Measurements from ENCODE around the gene TXNIP.
"Not testable (repeated sequence)": the region's sequence is repeated elsewhere in the genome, so short reads cannot be mapped to it uniquely, and the experiment has no call there.

TXNIP gene, protein sequence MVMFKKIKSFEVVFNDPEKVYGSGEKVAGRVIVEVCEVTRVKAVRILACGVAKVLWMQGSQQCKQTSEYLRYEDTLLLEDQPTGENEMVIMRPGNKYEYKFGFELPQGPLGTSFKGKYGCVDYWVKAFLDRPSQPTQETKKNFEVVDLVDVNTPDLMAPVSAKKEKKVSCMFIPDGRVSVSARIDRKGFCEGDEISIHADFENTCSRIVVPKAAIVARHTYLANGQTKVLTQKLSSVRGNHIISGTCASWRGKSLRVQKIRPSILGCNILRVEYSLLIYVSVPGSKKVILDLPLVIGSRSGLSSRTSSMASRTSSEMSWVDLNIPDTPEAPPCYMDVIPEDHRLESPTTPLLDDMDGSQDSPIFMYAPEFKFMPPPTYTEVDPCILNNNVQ

DNA sequence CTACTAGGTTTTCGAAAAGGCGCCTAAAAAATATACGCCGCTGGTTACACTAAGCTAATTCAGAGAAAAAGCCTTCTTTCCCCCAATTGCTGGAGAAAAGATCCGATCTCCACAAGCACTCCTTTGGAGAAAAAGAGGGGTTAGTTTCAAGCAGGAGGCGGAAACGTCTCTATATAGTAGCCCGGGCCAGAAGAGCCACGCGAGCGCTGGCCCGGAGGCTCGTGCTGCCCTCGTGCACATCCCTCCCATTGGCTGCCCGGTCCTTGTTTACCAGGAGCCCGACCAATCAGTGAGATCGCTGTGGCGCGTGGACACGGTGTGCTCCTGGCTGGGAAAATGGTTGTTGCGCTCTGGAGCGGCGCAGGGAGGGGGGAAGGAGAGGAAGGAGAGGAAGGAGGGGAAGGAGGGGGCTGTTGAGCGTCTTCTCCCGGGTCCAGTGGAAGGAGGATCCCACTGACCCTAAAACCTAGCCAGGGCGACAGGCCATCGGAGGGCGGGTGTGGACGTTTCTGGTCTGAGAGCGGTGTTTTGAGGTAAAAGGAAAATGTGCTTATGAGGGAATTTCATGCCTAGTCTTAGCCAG, at the start of gene TXNIP:
TSS of gene TXNIP (minus strand) at position 147 of the 583 bp plus-strand sequence. CDS start 313 bp downstream, outside the sequence.
- peak; percentile 98 for DNase-seq

- no peak for DNase-seq
Measured at GRCh38 chr1:146039844-146040194, 43.4 kb upstream of the TXNIP start.

- DNase-seq, result peak; percentile 88
Measured at GRCh38 chr1:146036965-146037646, 40.7 kb upstream of the TXNIP start.

DNA sequence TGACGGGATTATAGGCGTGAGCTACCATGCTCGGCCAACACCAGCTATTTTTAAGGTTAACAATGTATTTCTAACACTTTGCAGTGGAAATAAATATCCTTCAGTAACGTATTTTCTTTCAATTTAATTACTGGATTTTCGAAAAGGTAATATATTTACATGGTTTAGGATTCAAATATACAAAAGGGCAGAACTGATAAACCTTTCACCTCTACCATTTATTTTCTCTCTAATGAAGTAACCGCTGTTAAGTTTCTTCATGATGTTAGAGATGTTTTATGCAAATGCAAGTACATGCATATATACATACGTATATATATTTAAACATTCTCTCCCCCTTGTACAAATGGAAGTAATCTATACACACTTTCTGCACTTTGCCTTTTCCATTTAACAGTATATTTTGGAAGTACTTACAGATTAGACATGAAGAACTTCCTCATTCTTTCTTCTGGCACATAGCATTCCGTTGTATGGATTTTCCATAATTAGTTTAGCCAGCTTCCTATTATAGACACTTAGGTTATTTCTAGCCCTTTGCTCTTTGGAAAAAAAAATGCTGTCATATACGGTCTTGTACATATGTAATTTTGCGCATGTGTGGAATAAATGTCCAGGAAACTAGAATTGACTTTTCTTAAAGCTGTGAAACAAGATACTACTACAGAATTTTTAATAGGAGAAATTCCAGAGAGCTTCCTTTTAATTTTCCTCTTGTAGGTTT, 40.0 kb upstream of the TXNIP start:
- DNase-seq, result no peak

DNA sequence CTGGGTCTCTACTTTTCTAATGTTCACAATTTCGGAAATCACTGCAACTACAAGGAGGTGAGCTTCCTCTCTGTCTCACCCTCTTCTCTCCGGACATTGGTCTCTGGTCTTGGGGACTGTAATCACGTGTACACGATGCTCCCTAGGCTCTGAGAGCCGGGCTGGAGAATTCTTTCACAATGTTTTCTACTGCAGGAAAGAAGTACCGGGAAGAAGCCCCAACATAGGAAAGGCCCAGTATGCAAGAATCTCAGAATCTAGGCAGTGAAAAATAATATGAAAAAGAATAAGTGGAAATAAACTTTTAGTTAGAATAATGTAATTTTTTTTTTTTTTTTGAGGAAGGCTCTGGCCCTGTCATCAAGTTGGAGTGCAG, 38.7 kb upstream of the TXNIP start:
- no peak for DNase-seq

GRCh38 chr1:146032631-146033219, 36.3 kb upstream of the TXNIP start:
- DNase-seq, result peak; percentile 53

DNA sequence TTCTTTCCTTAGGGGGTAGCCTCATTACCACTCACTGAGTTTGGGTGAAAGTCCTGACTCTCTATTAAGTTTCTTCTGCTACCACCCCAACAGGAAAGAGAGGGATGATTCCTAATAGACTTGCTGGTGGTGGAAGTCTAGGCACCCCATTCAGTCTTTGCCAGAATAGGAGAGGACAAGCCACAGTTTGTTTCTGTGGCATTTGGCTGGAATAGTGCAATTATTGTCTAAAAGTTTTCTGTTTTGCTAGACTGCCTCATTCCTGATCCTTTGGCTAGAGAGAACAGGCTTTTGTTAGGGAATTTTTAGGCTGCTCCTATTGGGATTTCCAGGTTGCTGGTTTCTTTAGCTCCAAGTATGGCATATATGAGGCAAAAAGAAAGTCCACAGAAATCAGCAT, 35.1 kb upstream of the TXNIP start:
- DNase-seq, result no peak

GRCh38 chr1:146029117-146029516, 32.7 kb upstream of the TXNIP start:
- DNase-seq, result no peak

- not testable (repeated sequence) for DNase-seq
Measured at GRCh38 chr1:146026650-146027049, 30.3 kb upstream of the TXNIP start.

DNA sequence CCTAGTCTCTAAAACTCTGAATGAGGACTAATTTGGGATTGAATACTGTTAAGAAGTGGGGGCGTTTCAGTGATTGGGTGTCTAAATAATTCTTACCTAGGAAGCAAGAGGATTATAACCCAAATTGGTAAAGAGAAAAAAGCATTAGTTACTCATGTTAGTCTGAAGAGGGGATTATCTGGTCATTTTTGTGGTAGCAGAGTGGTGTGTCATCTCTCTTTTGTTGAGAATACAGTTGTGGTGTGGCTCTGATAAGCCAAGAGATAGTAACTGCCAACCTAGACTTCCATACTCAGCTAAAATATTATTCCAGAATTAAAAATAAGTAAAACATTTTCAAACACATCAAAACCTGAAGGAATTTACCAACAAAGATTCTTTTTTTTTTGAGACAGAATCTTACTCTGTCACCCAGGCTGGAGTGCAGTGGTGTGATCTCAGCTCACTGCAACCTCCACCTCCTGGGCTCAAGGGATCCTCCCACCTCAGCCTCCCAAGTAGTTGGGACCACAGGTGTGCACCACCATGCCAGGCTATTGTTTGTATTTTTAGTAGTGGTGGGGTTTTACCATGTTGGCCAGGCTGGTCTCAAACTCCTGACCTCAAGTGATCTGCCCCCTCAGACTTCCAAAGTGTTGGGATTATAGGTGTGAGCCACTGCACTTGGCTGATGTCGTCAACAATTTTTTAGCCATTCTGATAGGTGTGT, 29.6 kb upstream of the TXNIP start:
- DNase-seq, result peak; percentile 18

DNA sequence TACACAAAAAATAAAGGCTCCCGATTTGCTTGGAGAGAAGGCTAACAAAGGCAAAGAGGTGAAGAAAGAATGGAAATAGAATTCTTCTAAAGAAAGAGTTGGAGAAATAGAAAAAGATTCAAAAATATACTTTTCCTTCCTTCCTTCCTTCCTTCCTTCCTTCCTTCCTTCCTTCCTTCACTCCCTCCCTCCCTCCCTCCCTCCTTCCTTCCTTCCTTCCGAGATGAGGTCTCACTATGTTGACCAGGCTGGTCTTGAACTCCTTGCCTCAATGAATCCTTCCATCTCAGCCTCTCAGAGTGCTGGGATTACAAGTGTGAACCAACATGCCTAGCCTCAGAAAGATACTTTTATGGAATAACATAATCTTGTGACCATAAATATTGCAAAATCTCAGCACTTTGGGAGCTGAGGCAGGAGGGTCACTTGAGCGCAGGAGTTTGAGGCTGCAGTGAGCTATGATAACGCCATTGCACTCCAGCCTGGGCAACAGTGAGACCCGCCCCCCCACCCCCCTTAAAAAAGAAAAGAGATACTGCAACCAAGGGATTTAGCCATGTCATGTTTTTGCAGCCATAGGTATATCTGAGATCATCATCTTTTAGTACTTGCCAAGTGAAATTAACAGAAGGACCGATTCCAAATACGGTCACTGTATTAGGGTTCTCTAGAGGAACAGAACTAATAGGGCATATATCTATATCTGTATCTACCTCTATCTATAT, 26.2 kb upstream of the TXNIP start:
- DNase-seq, result no peak

GRCh38 chr1:146021622-146022402, 25.4 kb upstream of the TXNIP start, which contains the start of gene HJV:
Gene HJV (minus strand): TSS chr1:146021735. CDS start chr1:146020231, 1,504 bp downstream.
- DNase-seq, result no peak

DNA sequence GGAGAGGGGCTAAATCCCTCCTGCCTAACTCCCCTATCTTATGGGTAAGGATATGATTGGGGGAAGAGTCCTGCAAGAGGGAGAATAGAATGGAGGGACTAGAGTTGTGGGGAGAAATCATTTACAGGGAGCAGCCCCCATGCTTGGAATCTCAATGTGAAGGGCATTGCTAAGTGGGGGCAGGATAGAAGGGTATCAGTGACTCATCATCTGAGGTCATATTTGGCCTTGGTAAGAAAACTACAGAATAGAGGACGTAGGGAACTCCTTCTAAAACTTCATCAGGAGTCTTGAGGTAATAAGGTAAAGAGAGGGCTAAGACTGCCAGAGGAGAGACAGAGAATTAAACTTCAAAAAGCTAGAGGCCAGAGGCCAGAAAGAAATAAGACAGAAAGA, 24.7 kb upstream of the TXNIP start:
- no peak for DNase-seq

DNA sequence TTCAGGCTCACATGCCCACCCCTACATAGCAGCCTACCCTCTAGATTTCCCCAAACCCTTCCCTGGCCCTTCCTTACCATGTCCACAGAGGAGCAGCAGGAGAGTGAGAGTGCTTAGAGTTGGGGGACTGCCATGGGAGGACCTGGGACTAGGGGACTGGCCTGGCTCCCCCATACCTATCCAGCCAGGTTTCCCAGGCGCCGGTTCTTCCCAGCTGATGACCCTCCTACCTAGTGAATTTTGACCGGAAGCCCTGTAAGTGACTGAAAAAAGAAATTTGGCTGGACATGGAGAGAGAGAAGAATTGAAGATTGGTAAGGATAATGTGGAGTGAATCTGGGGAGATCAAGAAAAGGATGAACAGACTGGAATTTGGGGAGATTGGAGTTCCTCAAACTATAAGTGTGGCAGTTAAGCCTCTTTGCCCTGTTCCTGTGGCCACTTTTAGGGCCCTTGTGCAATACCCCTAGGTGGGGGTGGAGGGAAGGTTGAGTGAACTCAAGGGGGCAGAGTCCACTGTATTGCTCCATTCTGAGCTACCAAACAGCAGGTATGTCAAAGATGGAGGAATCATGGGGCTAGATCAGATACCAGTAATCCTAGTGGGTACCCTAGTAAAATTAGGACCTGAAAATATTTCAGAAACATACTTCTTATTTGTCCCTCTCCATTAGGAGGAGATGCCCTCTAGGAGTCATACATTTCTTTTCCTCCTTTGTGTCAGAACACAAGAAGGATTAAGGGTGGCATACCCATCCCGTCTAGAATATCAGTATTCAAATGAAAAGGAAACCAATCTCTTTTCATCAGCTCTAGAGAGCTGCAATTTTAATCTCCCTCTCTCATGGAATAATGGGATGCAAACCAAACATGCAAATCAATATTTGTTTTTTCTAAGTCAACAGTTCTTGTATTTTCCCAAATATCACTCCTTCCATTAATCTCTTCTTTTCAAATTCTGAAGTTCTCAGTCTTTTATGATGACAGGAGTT, 24.0 kb upstream of the TXNIP start:
- DNase-seq, result no peak

- DNase-seq, result no peak
Measured at GRCh38 chr1:146019231-146020057, 23.1 kb upstream of the TXNIP start.

- peak; percentile 58 for DNase-seq
Measured at GRCh38 chr1:146016891-146017290, 20.5 kb upstream of the TXNIP start.

GRCh38 chr1:146013559-146013922, 17.2 kb upstream of the TXNIP start:
- DNase-seq, result no peak
